ENCODE measurements around the gene ATAD3B. TPM values are rescaled to one million over a fixed set of nuclear protein-coding genes. Genes with fewer than 3 reads are reported as not detected.
"Not testable (repeated sequence)": the region's sequence is repeated elsewhere in the genome, so short reads cannot be mapped to it uniquely, and the experiment has no call there.

The ATAD3B gene
- total and polyA plus RNA-seq, 2 of the 13 experiments (the other 11 are each of a cell fraction or from before 2014, with no cell fraction given), result 9.6 to 31.1 TPM

DNA sequence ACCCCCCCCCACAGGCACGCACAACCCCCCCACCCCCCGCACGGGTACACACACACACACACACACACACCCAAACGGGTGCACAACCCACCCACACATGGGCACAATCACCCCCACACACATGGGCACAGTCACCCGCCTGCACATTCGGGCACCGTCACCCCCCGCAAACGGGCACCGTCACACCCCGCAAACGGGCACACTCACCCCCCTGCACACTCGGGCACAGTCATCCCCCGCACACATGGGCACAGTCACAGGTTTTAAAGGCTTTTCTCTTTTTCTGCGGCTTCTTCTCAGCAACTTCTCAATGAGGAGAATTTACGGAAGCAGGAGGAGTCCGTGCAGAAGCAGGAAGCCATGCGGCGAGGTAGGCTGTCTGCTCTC, 47.0 kb downstream of the ATAD3B start:
- ATAC-seq; H3K27me3 ChIP-seq (ENCODE audit: control insufficient read depth in 1 of 2, insufficient read depth in 2 of 2, low read length in 2 of 2); H3K9me3 ChIP-seq (ENCODE audit: low read length); POLR2A ChIA-PET; H3K4me3 ChIP-seq (replicated peaks in 1 of 3; ENCODE audit: insufficient read depth in 1 of 3, low read depth in 2 of 3, low read length in 3 of 3); H4K20me1 ChIP-seq (ENCODE audit: insufficient read depth, low read length); BruUV-seq (replicated peaks); H3K4me1 ChIP-seq (ENCODE audit: insufficient read depth, low read length); CTCF ChIA-PET (ENCODE audit: low intra/inter-chr PET ratio, low total read pairs); FAIRE-seq; intact Hi-C loops (cut with micrococcal nuclease; ENCODE audit: unreplicated experiment); H3K4me2 ChIP-seq (ENCODE audit: low read depth, low read length); DNase-seq (ENCODE audit: low spot score); H2AFZ ChIP-seq (ENCODE audit: low read length); H3K27ac ChIP-seq (ENCODE audit: extremely low read length, insufficient read depth, low read length); H3K9ac ChIP-seq (ENCODE audit: insufficient read depth, low read depth, low read length); in situ Hi-C loops (cut with HindIII; ENCODE audit: extremely low pct_ligation_motif_present, low pct_unique_long_range_greater_than_20kb): not testable (repeated sequence)
- 0 out of 2 replicates have a peak, but pooled peaks have one; percentile 60 for TF ChIP-seq HNRNPL (IDR thresholded peaks at IDR 0.05; ENCODE audit: low read depth, low read length)
- H3K36me3 ChIP-seq (replicated peaks in 1 of 2; ENCODE audit: control insufficient read depth in 1 of 2, insufficient read depth in 2 of 2, low read length in 2 of 2), result peaks cover 9 to 32% of the 10 kb centered on the region in 2 experiments; a peak in 4 of 5 replicates
- peaks cover 10% of the 10 kb centered on the region for H3K79me2 ChIP-seq (ENCODE audit: insufficient read depth, low read length)
- 99% methylated on average over 18 of the region's 19 CpGs for WGBS (ENCODE audit: low lambda C conversion rate)

DNA sequence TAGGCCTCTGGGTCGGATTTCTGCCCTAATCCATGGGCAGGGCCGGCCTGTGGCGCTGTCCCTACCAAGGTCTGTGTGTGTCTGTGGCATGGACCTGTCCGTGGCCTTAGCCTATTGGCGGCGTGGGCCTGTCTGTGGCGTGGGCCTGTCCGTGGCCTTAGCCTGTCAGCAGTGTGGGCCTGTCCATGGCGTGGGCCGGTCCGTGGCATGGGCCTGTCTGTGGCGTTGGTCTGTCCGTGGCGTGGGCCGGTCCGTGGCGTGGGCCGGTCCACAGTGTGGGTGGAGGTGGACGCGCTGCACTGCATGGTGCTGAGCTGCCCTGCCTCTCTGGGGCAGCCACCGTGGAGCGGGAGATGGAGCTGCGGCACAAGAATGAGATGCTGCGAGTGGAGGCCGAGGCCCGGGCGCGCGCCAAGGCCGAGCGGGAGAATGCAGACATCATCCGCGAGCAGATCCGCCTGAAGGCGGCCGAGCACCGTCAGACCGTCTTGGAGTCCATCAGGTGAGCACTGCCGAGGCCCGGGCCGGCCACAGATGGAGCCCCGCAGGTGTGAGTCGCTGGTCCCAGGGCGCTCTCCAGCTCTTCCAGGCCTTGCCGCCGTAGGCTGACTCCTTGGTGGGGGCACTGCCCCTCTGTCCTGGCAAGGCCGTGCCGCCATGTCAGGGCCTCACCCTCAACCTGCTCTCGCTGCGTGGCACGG, 48.4 kb downstream of the ATAD3B start:
- H3K4me2 ChIP-seq (ENCODE audit: low read depth, low read length); BruUV-seq (replicated peaks); H3K9ac ChIP-seq (ENCODE audit: insufficient read depth, low read depth, low read length); H3K4me1 ChIP-seq (ENCODE audit: insufficient read depth, low read length); in situ Hi-C loops (cut with HindIII; ENCODE audit: extremely low pct_ligation_motif_present, low pct_unique_long_range_greater_than_20kb); H3K79me2 ChIP-seq (ENCODE audit: insufficient read depth, low read length); intact Hi-C loops (cut with micrococcal nuclease; ENCODE audit: unreplicated experiment); DNase-seq (ENCODE audit: low spot score); POLR2A ChIA-PET; H3K9me3 ChIP-seq (ENCODE audit: low read length); H3K27me3 ChIP-seq (ENCODE audit: control insufficient read depth in 1 of 2, insufficient read depth in 2 of 2, low read length in 2 of 2); ATAC-seq; H4K20me1 ChIP-seq (ENCODE audit: insufficient read depth, low read length); H2AFZ ChIP-seq (ENCODE audit: low read length); FAIRE-seq; H3K4me3 ChIP-seq (replicated peaks in 1 of 3; ENCODE audit: insufficient read depth in 1 of 3, low read depth in 2 of 3, low read length in 3 of 3); H3K27ac ChIP-seq (ENCODE audit: extremely low read length, insufficient read depth, low read length); CTCF ChIA-PET (ENCODE audit: low intra/inter-chr PET ratio, low total read pairs): not testable (repeated sequence)
- 0 out of 2 replicates have a peak, but pooled peaks have one; percentile 29 for TF ChIP-seq RBFOX2 (IDR thresholded peaks at IDR 0.05; ENCODE audit: low read depth, low read length)
- H3K36me3 ChIP-seq (replicated peaks in 1 of 2; ENCODE audit: control insufficient read depth in 1 of 2, insufficient read depth in 2 of 2, low read length in 2 of 2), result peaks cover 11 to 33% of the 10 kb centered on the region in 2 experiments; a peak in 4 of 5 replicates
- WGBS (ENCODE audit: low lambda C conversion rate), result 99% methylated on average over 21 of the region's 51 CpGs
